Chondrocyte (in vitro differentiated cells): ENCODE results near the gene COL4A4. TPM values are rescaled to one million over a fixed set of nuclear protein-coding genes. Genes with fewer than 3 reads are reported as not detected.

ENCODE experiments used
- DNase-seq: peaks from one replicate; pipeline ENCODE4 v3.0.0; 2021; ENCODE audit warnings: mixed read lengths, low spot score
- H3K27ac Mint-ChIP-seq: one replicate; pipeline ENCODE4 v1.8.0; 2021; ENCODE audit warnings: mild to moderate bottlenecking, moderate library complexity, mixed read lengths; ENCODE audit not compliant: unreplicated experiment
- H3K27me3 Mint-ChIP-seq: 2 replicates; pipeline ENCODE4 v1.8.0; 2021; ENCODE audit warnings: low read depth, mixed read lengths
- H3K36me3 Mint-ChIP-seq: 2 replicates; pipeline ENCODE4 v1.8.0; 2021; ENCODE audit warnings: low read depth, mixed read lengths
- H3K4me1 Mint-ChIP-seq: 2 replicates; pipeline ENCODE4 v1.8.0; 2021; ENCODE audit warnings: low read depth, mild to moderate bottlenecking, mixed read lengths
- H3K4me3 Mint-ChIP-seq: one replicate; pipeline ENCODE4 v1.8.0; 2021; ENCODE audit warnings: mild to moderate bottlenecking, moderate library complexity, mixed read lengths; ENCODE audit not compliant: unreplicated experiment
- H3K9me3 Mint-ChIP-seq: 2 replicates; pipeline ENCODE4 v1.8.0; 2021; ENCODE audit warnings: low read depth, mixed read lengths
- CTCF ChIP-seq: fragments of 200-600 bp; sonication (generic); IDR thresholded peaks from 2 replicates; pipeline ENCODE4 v1.5.0; 2021; ENCODE audit warnings: antibody characterized with exemption, mild to moderate bottlenecking, moderate library complexity
- total RNA-seq: library from RNA; stranded (reverse); gene quantifications from 3 replicates; pipeline ENCODE4 v1.2.1, GENCODE V29; 2021

Gene COL4A4
- total RNA-seq, 1 donor from 2014 or later = 7.3 TPM

GRCh38 chr2:227029426-227030105 is 134.4 kb downstream of the COL4A4 start:
- Mint-ChIP-seq H3K27ac (no peak overlapping the region), H3K4me3 (no peak overlapping the region), H3K36me3 (no peaks in the 10 kb centered on the region), H3K27me3 (no peaks in the 10 kb centered on the region), H3K4me1 (no peaks in the 10 kb centered on the region), H3K9me3 (no peaks in the 10 kb centered on the region)
- TF ChIP-seq CTCF = no peak
- no peak for DNase-seq

- Mint-ChIP-seq H3K4me3 (no peak overlapping the region), H3K27me3 (no peaks in the 10 kb centered on the region)
- no peak for TF ChIP-seq CTCF
These were observed 138.5 kb downstream of the COL4A4 start for GRCh38 chr2:227025510-227025909.

GRCh38 chr2:227022608-227023007 is 141.4 kb downstream of the COL4A4 start:
- no peak for TF ChIP-seq CTCF
- Mint-ChIP-seq H3K4me3 (no peak overlapping the region), H3K4me1 (no peaks in the 10 kb centered on the region), H3K36me3 (no peaks in the 10 kb centered on the region), H3K9me3 (no peaks in the 10 kb centered on the region), H3K27ac (no peak overlapping the region), H3K27me3 (no peaks in the 10 kb centered on the region)
- no peak for DNase-seq

More at GRCh38 chr2:227025510-227025909, 138.5 kb downstream of the COL4A4 start:
- Mint-ChIP-seq H3K27ac (no peak overlapping the region), H3K9me3 (no peaks in the 10 kb centered on the region), H3K36me3 (no peaks in the 10 kb centered on the region), H3K4me1 (no peaks in the 10 kb centered on the region)
- no peak for DNase-seq

GRCh38 chr2:227020416-227020815 is 143.6 kb downstream of the COL4A4 start:
- Mint-ChIP-seq H3K36me3 (peaks cover 1% of the 10 kb centered on the region), H3K9me3 (no peaks in the 10 kb centered on the region), H3K4me1 (no peaks in the 10 kb centered on the region), H3K27ac (no peak overlapping the region), H3K27me3 (no peaks in the 10 kb centered on the region), H3K4me3 (no peak overlapping the region)
- no peak for DNase-seq
- no peak for TF ChIP-seq CTCF

GRCh38 chr2:227016894-227017293 is 147.1 kb downstream of the COL4A4 start:
- Mint-ChIP-seq H3K4me1 (no peaks in the 10 kb centered on the region), H3K36me3 (peaks cover 1% of the 10 kb centered on the region), H3K9me3 (no peaks in the 10 kb centered on the region), H3K27ac (no peak overlapping the region), H3K27me3 (no peaks in the 10 kb centered on the region), H3K4me3 (no peak overlapping the region)
- TF ChIP-seq CTCF = no peak
- no peak for DNase-seq
